ENCODE measurements around the gene JAML. TPM values are rescaled to one million over a fixed set of nuclear protein-coding genes. Genes with fewer than 3 reads are reported as not detected.

The JAML gene
- total and polyA plus RNA-seq, 9 of the 15 experiments (the other 6 are each of a cell fraction or from before 2014, with no cell fraction given): 0.05 to 0.32 (median 0.22) TPM; not detected in 4

GRCh38 chr11:118170882-118171268, 53.9 kb downstream of the JAML start:
- CTCF ChIA-PET (ENCODE audit: low intra/inter-chr PET ratio): interaction anchor here (0.9 to 1.8 kb wide), 4 partner anchors 26 to 352 kb away, joined by 3 to 17 read pairs (median 6); no protein-coding TSS in a partner anchor
- peaks cover 30 to 84% of the 10 kb centered on the region in 2 experiments; a peak in 4 of 5 replicates for H3K27me3 ChIP-seq (ENCODE audit: control insufficient read depth in 2 of 2, insufficient read depth in 2 of 2, low read length in 2 of 2)
- DNase-seq (ENCODE audit: extremely low read depth in 1 of 4, low spot score in 3 of 4) (no peak), FAIRE-seq (no peak), ATAC-seq (no peak)
- peaks cover 0 to 10% of the 10 kb centered on the region in 2 experiments; a peak in 2 of 5 replicates for H3K4me1 ChIP-seq (replicated peaks in 1 of 2; ENCODE audit: control insufficient read depth in 2 of 2, insufficient read depth in 2 of 2, low read length in 2 of 2)
- intact Hi-C loops (cut with micrococcal nuclease) (loop anchor here (1.0 to 10.0 kb wide), 4 partner anchors 26 to 352 kb away; no protein-coding TSS in a partner anchor), in situ Hi-C loops (cut with MboI) (no loop called here)
- H3K9me3 ChIP-seq (replicated peaks; ENCODE audit: control insufficient read depth, insufficient read depth, low read depth, low read length): no peaks in the 10 kb centered on the region
- H2AFZ ChIP-seq (ENCODE audit: low read depth, low read length): no peak overlapping the region
- H3K4me3 ChIP-seq: no peak overlapping the region
- no peak overlapping the region for H3K27ac ChIP-seq (ENCODE audit: extremely low read depth, low read depth, low read length)
- WGBS (ENCODE audit: insufficient coverage, low coverage, missing lambda C conversion rate): 2% methylated on average over 8 of the region's 8 CpGs
- POLR2A ChIA-PET: interaction anchor here (0.6 kb wide), 1 partner anchor 24 kb away, joined by 3 read pairs; no protein-coding TSS in a partner anchor
- no TSS peak for BruUV-seq (replicated peaks)
- TF ChIP-seq ZC3H11A (IDR thresholded peaks at IDR 0.05; ENCODE audit: low read depth, low read length): no peak
- TF ChIP-seq HNRNPH1 (optimal IDR thresholded peaks at IDR 0.05; ENCODE audit: low read depth, low read length): no peak
- no peak for TF ChIP-seq CHAMP1 (IDR thresholded peaks at IDR 0.05)
- no peak for TF ChIP-seq MITF (IDR thresholded peaks at IDR 0.05)
- TF ChIP-seq MAFK (IDR thresholded peaks at IDR 0.05; ENCODE audit: low read length): no peak
- TF ChIP-seq ZNF280B (CRISPR knock-in tag; IDR thresholded peaks at IDR 0.05): no peak
- no peak for TF ChIP-seq SMAD3 (CRISPR knock-in tag; conservative IDR thresholded peaks at IDR 0.05)
- TF ChIP-seq ZNF79 (CRISPR knock-in tag; IDR thresholded peaks at IDR 0.05; ENCODE audit: low read depth): no peak
- TF ChIP-seq ELK3 (CRISPR knock-in tag; IDR thresholded peaks at IDR 0.05): no peak
- no peak for TF ChIP-seq ZKSCAN3 (CRISPR knock-in tag; IDR thresholded peaks at IDR 0.05)
- no peak for TF ChIP-seq ZNF780A (CRISPR knock-in tag; IDR thresholded peaks at IDR 0.05)
- TF ChIP-seq RNF2 (IDR thresholded peaks at IDR 0.05): no peak
- no peak for TF ChIP-seq RAD21 (CRISPR knock-in tag; conservative IDR thresholded peaks at IDR 0.05 in 1 of 2, IDR thresholded peaks at IDR 0.05 in 1 of 2)
- no peaks in the 10 kb centered on the region for H3K9me1 ChIP-seq (ENCODE audit: control insufficient read depth, insufficient read depth, low read length)
- no peaks in the 10 kb centered on the region for H3K36me3 ChIP-seq (ENCODE audit: control insufficient read depth, insufficient read depth, low read length)
- no peaks in the 10 kb centered on the region for H3K79me2 ChIP-seq (ENCODE audit: control insufficient read depth, insufficient read depth, low read length)
- no peak overlapping the region for H3K9ac ChIP-seq (ENCODE audit: insufficient read depth in 1 of 2, low read depth in 2 of 2, low read length in 2 of 2)
- no peak overlapping the region for H3K4me2 ChIP-seq (ENCODE audit: insufficient read depth, low read length)
- H4K20me1 ChIP-seq (replicated peaks; ENCODE audit: control insufficient read depth, insufficient read depth, low read length): peaks cover 22% of the 10 kb centered on the region
